A204.1 (cell line): ENCODE results near the gene CEP57L1.
"Not testable (repeated sequence)": the region's sequence is repeated elsewhere in the genome, so short reads cannot be mapped to it uniquely, and the experiment has no call there.

Source experiments
- FAIRE-seq: peaks from 2 replicates; lab custom pipeline; 2012; peaks lifted over from hg19 to GRCh38; lab: Jason Lieb, UNC

Gene CEP57L1

GRCh38 chr6:109178921-109179320 is 83.6 kb downstream of the CEP57L1 start:
- no peak for FAIRE-seq

- no peak for FAIRE-seq
Observed at GRCh38 chr6:109179507-109179906, 84.2 kb downstream of the CEP57L1 start.

- FAIRE-seq, result no peak
Observed at GRCh38 chr6:109182578-109182977, 87.3 kb downstream of the CEP57L1 start.

- no peak for FAIRE-seq
Observed at GRCh38 chr6:109183109-109183650, 87.9 kb downstream of the CEP57L1 start.

GRCh38 chr6:109184638-109185037 is 89.3 kb downstream of the CEP57L1 start:
- FAIRE-seq, result no peak

GRCh38 chr6:109186012-109186411 is 90.7 kb downstream of the CEP57L1 start:
- no peak for FAIRE-seq

- FAIRE-seq, result no peak
Observed at GRCh38 chr6:109187399-109188114, 92.2 kb downstream of the CEP57L1 start.

GRCh38 chr6:109188115-109188411 is 92.8 kb downstream of the CEP57L1 start:
- no peak for FAIRE-seq

GRCh38 chr6:109191368-109191767 is 96.1 kb downstream of the CEP57L1 start:
- FAIRE-seq, result not testable (repeated sequence)

GRCh38 chr6:109192865-109193264 is 97.6 kb downstream of the CEP57L1 start:
- no peak for FAIRE-seq

- FAIRE-seq, result no peak
Observed at GRCh38 chr6:109194880-109195279, 99.6 kb downstream of the CEP57L1 start.

- FAIRE-seq, result no peak
Observed at GRCh38 chr6:109197061-109197460, 101.8 kb downstream of the CEP57L1 start.

GRCh38 chr6:109202409-109203264 is 107.3 kb downstream of the CEP57L1 start:
- no peak for FAIRE-seq

- no peak for FAIRE-seq
Observed at GRCh38 chr6:109204511-109204910, 109.2 kb downstream of the CEP57L1 start.

GRCh38 chr6:109212683-109213082 is 117.4 kb downstream of the CEP57L1 start:
- no peak for FAIRE-seq
